ENCODE measurements around the gene MVK. TPM values are rescaled to one million over a fixed set of nuclear protein-coding genes. Genes with fewer than 3 reads are reported as not detected.

The MVK gene
- polyA plus RNA-seq, 1 donor (not counting 4 experiments of a cell fraction or from before 2014, with no cell fraction given), result 26.7 TPM

DNA sequence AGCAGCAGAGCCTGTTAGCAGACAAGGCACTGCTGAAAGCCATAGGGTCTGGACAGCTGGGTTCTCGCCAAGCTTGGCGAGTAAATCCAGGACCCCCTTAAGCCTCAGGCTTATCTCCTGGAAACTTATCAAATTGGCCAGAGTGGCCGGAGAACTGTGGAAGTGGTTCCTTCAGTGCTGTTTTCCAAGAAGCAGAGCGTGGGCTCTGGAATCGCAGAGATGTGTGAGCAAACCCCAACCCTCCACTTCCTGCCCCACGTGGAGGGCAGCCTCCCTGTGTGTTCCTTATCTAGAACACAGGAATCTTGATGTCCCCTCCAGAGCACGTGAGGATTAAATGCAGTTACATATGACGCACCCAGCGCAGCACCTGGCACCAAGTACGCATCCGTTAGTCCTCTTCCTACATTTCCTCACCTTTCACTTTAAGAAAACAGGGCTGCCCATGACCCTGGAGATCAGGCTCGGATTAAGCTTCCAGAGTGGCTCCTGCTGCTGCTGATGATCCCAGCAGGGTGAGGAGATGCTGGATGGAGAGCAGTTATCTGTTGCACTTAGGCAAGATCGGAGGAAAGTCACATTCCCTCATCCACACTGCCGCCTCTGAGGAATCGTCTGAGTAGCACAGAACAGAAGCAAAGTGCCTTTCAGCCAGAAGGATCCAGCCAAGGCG lies 35.3 kb upstream of the MVK start:
- dilution Hi-C loops (cut with MboI; ENCODE audit: extremely low pct_ligation_motif_present, low sequenced_read_pairs), result loop anchor here (25.0 kb wide), 1 partner anchor 249 kb away; no protein-coding TSS in a partner anchor
- Histone ChIP-seq H3K9ac (ENCODE audit: control insufficient read depth, extremely low read depth, insufficient read depth, low read length) (no peak overlapping the region), H3K4me1 (ENCODE audit: control insufficient read depth, extremely low read depth, insufficient read depth, low read length) (peaks cover 9% of the 10 kb centered on the region), H3K9me1 (ENCODE audit: control insufficient read depth, extremely low read depth, insufficient read depth, low read length) (no peaks in the 10 kb centered on the region), H3K27me3 (ENCODE audit: control insufficient read depth, extremely low read depth, insufficient read depth, low read length) (no peaks in the 10 kb centered on the region), H3K9me3 (ENCODE audit: control insufficient read depth, low read depth, low read length) (no peaks in the 10 kb centered on the region), H3K79me2 (ENCODE audit: control insufficient read depth, insufficient read depth, low read length) (no peaks in the 10 kb centered on the region), H3K4me2 (ENCODE audit: control insufficient read depth, extremely low read depth, insufficient read depth, low read depth, low read length) (no peak overlapping the region), H3K27ac (ENCODE audit: control insufficient read depth, insufficient read depth, low read length) (no peak overlapping the region), H2AFZ (ENCODE audit: control insufficient read depth, low read length) (no peak overlapping the region), H4K20me1 (ENCODE audit: control insufficient read depth, extremely low read depth, insufficient read depth, low read length) (no peaks in the 10 kb centered on the region), H3K4me3 (ENCODE audit: control insufficient read depth in 2 of 3, extremely low read depth in 1 of 3, insufficient read depth in 2 of 3, low read depth in 1 of 3, low read length in 3 of 3) (no peak overlapping the region), H3K36me3 (ENCODE audit: control insufficient read depth in 2 of 2, extremely low read depth in 1 of 2, insufficient read depth in 2 of 2, low read length in 2 of 2) (no peaks in the 10 kb centered on the region)
- DNase-seq (ENCODE audit: low read depth, low spot score) (no peak), FAIRE-seq (no peak)
- TF ChIP-seq CTCF (optimal IDR thresholded peaks at IDR 0.05 in 1 of 3, IDR thresholded peaks at IDR 0.05 in 1 of 3, conservative IDR thresholded peaks at IDR 0.05 in 1 of 3; ENCODE audit: extremely low read depth in 1 of 3, insufficient read depth in 2 of 3, low read length in 3 of 3), result no peak
- no peak for TF ChIP-seq EZH2 (IDR thresholded peaks at IDR 0.05; ENCODE audit: low read length)

GRCh38 chr12:109539508-109539907 lies 34.1 kb upstream of the MVK start:
- Histone ChIP-seq H3K4me2 (ENCODE audit: control insufficient read depth, extremely low read depth, insufficient read depth, low read depth, low read length) (no peak overlapping the region), H4K20me1 (ENCODE audit: control insufficient read depth, extremely low read depth, insufficient read depth, low read length) (no peaks in the 10 kb centered on the region), H3K4me1 (ENCODE audit: control insufficient read depth, extremely low read depth, insufficient read depth, low read length) (peaks cover 6% of the 10 kb centered on the region), H3K79me2 (ENCODE audit: control insufficient read depth, insufficient read depth, low read length) (no peaks in the 10 kb centered on the region), H2AFZ (ENCODE audit: control insufficient read depth, low read length) (no peak overlapping the region), H3K9me1 (ENCODE audit: control insufficient read depth, extremely low read depth, insufficient read depth, low read length) (no peaks in the 10 kb centered on the region), H3K27ac (ENCODE audit: control insufficient read depth, insufficient read depth, low read length) (no peak overlapping the region), H3K27me3 (ENCODE audit: control insufficient read depth, extremely low read depth, insufficient read depth, low read length) (no peaks in the 10 kb centered on the region), H3K4me3 (ENCODE audit: control insufficient read depth in 2 of 3, extremely low read depth in 1 of 3, insufficient read depth in 2 of 3, low read depth in 1 of 3, low read length in 3 of 3) (no peak overlapping the region), H3K36me3 (ENCODE audit: control insufficient read depth in 2 of 2, extremely low read depth in 1 of 2, insufficient read depth in 2 of 2, low read length in 2 of 2) (no peaks in the 10 kb centered on the region), H3K9ac (ENCODE audit: control insufficient read depth, extremely low read depth, insufficient read depth, low read length) (no peak overlapping the region), H3K9me3 (ENCODE audit: control insufficient read depth, low read depth, low read length) (no peaks in the 10 kb centered on the region)
- DNase-seq (ENCODE audit: low read depth, low spot score), result no peak
- dilution Hi-C loops (cut with MboI; ENCODE audit: extremely low pct_ligation_motif_present, low sequenced_read_pairs), result loop anchor here (25.0 kb wide), 1 partner anchor 248 kb away; no protein-coding TSS in a partner anchor
- TF ChIP-seq EZH2 (IDR thresholded peaks at IDR 0.05; ENCODE audit: low read length), result no peak
- TF ChIP-seq CTCF (optimal IDR thresholded peaks at IDR 0.05 in 1 of 3, IDR thresholded peaks at IDR 0.05 in 1 of 3, conservative IDR thresholded peaks at IDR 0.05 in 1 of 3; ENCODE audit: extremely low read depth in 1 of 3, insufficient read depth in 2 of 3, low read length in 3 of 3), result no peak
- FAIRE-seq, result no peak
